NCI-H1694 (cell line): ENCODE data around the gene ADAMTS15.

Experiments
- DNase-seq: peaks from one replicate; lab custom pipeline; 2025; lab: John Stamatoyannopoulos, UW

Gene ADAMTS15

GRCh38 chr11:130514851-130515250, 66.4 kb downstream of the ADAMTS15 start:
- DNase-seq, result no peak

- no peak for DNase-seq
These were observed 67.5 kb downstream of the ADAMTS15 start for GRCh38 chr11:130515829-130516553.

- DNase-seq, result no peak
These were observed 68.4 kb downstream of the ADAMTS15 start for GRCh38 chr11:130516554-130517505.

GRCh38 chr11:130518164-130518680, 69.8 kb downstream of the ADAMTS15 start:
- no peak for DNase-seq

- DNase-seq, result no peak
These were observed 70.9 kb downstream of the ADAMTS15 start for GRCh38 chr11:130519128-130519932.

GRCh38 chr11:130520271-130520671, 71.8 kb downstream of the ADAMTS15 start:
- no peak for DNase-seq

GRCh38 chr11:130522284-130522961, 74.0 kb downstream of the ADAMTS15 start:
- DNase-seq, result no peak

GRCh38 chr11:130523166-130523565, 74.7 kb downstream of the ADAMTS15 start:
- DNase-seq, result no peak

GRCh38 chr11:130523609-130524008, 75.2 kb downstream of the ADAMTS15 start:
- no peak for DNase-seq

- no peak for DNase-seq
These were observed 75.8 kb downstream of the ADAMTS15 start for GRCh38 chr11:130524132-130524790.

GRCh38 chr11:130525307-130525706, 76.9 kb downstream of the ADAMTS15 start:
- DNase-seq, result no peak
